GM23338 (cell line): Measurements from ENCODE around the gene SYT5. TPM values are rescaled to one million over a fixed set of nuclear protein-coding genes. Genes with fewer than 3 reads are reported as not detected.

Experiments used
- ATAC-seq: fragments of 200-7000 bp; cut with Tn5 transposase; 3 replicates; pipeline ENCODE4 v1.9.1; 2020
- DNase-seq: peaks from one replicate; pipeline ENCODE4 v3.0.0-alpha.2; 2015; ENCODE audit warnings: low spot score
- H2AFZ ChIP-seq: fragments of 200-600 bp; sonication (generic); 2 replicates; pipeline ENCODE4 v1.8.0; 2016; ENCODE audit warnings: antibody characterized with exemption, mild to moderate bottlenecking, moderate library complexity
- H3F3A ChIP-seq: fragments of 200-600 bp; sonication (generic); replicated peaks from 2 replicates; pipeline ENCODE4 v1.8.0; 2017; ENCODE audit warnings: antibody characterized with exemption, mixed run types, low read depth
- H3K27ac ChIP-seq: fragments of 200-600 bp; sonication (generic); 2 replicates; pipeline ENCODE4 v1.6.1; 2016; ENCODE audit warnings: low read depth
- H3K27me3 ChIP-seq: fragments of 200-600 bp; sonication (generic); 2 replicates; pipeline ENCODE4 v1.8.0; 2016; ENCODE audit warnings: mild to moderate bottlenecking, mixed run types, moderate library complexity; ENCODE audit not compliant: insufficient read depth
- H3K36me3 ChIP-seq: fragments of 200-600 bp; sonication (generic); 2 replicates; pipeline ENCODE4 v1.8.0; 2016; ENCODE audit warnings: mild to moderate bottlenecking; ENCODE audit not compliant: insufficient read depth
- H3K4me1 ChIP-seq: fragments of 200-600 bp; sonication (generic); 2 replicates; pipeline ENCODE4 v1.8.0; 2016; ENCODE audit warnings: mild to moderate bottlenecking, moderate library complexity; ENCODE audit not compliant: insufficient read depth
- H3K4me2 ChIP-seq: fragments of 200-600 bp; sonication (generic); 2 replicates; pipeline ENCODE4 v1.7.1; 2017; ENCODE audit warnings: mixed run types
- H3K4me3 ChIP-seq: fragments of 200-600 bp; sonication (generic); 2 replicates; pipeline ENCODE4 v1.6.1; 2016; ENCODE audit warnings: mixed run types
- H3K79me2 ChIP-seq: fragments of 200-600 bp; sonication (generic); replicated peaks from 2 replicates; pipeline ENCODE4 v1.8.0; 2017; ENCODE audit warnings: mild to moderate bottlenecking; ENCODE audit not compliant: insufficient read depth
- H3K9me2 ChIP-seq: fragments of 200-600 bp; sonication (generic); 2 replicates; pipeline ENCODE4 v1.8.0; 2017; ENCODE audit not compliant: insufficient read depth
- H4K20me1 ChIP-seq: fragments of 200-600 bp; sonication (generic); replicated peaks from 2 replicates; pipeline ENCODE4 v1.8.0; 2017; ENCODE audit warnings: mild to moderate bottlenecking; ENCODE audit not compliant: insufficient read depth
- H3K27ac Mint-ChIP-seq: 2 replicates; pipeline ENCODE4 v1.8.0; 2020; ENCODE audit warnings: inconsistent platforms, mild to moderate bottlenecking, moderate library complexity, mixed read lengths
- H3K27me3 Mint-ChIP-seq: 3 replicates; pipeline ENCODE4 v1.8.0; 2022; ENCODE audit warnings: low read depth, mild to moderate bottlenecking, moderate library complexity, mixed read lengths, inconsistent platforms; ENCODE audit not compliant: insufficient read depth, poor library complexity
- H3K36me3 Mint-ChIP-seq: 3 replicates; pipeline ENCODE4 v1.8.0; 2021; ENCODE audit warnings: low read depth, mild to moderate bottlenecking, inconsistent platforms, moderate library complexity, mixed read lengths
- H3K4me1 Mint-ChIP-seq: 3 replicates; pipeline ENCODE4 v1.8.0; 2020; ENCODE audit warnings: mild to moderate bottlenecking, inconsistent platforms, mixed read lengths
- H3K4me3 Mint-ChIP-seq: 3 replicates; pipeline ENCODE4 v1.8.0; 2021; ENCODE audit warnings: moderate library complexity, mild to moderate bottlenecking, inconsistent platforms, mixed read lengths
- H3K9me3 Mint-ChIP-seq: 3 replicates; pipeline ENCODE4 v1.8.0; 2020; ENCODE audit warnings: moderate library complexity, mild to moderate bottlenecking, inconsistent platforms, mixed read lengths
- CREB1 ChIP-seq: fragments of 250-450 bp; sonication (Bioruptor Pico); IDR thresholded peaks from 2 replicates; pipeline ENCODE4 v1.5.0; 2020; ENCODE audit warnings: low read depth, mild to moderate bottlenecking, moderate library complexity
- CTCF ChIP-seq, 2 experiments: fragments of 200-600 bp in 1 of 2; sonication (generic) in 1 of 2; conservative IDR thresholded peaks; 2 replicates each; pipeline versions ENCODE4 v1.5.1 to v1.6.1; 2016 to 2017; ENCODE audit warnings: antibody characterized with exemption in 2 of 2, low read depth in 2 of 2, mild to moderate bottlenecking in 2 of 2, moderate library complexity in 1 of 2
- ETS1 ChIP-seq: IDR thresholded peaks from 2 replicates; pipeline ENCODE4 v1.6.1; 2016; ENCODE audit warnings: antibody characterized with exemption
- EZH2 ChIP-seq: fragments of 200-600 bp; sonication (generic); IDR thresholded peaks from one replicate; pipeline ENCODE4 v1.8.0; 2017; ENCODE audit warnings: antibody characterized with exemption, mild to moderate bottlenecking, low read depth; ENCODE audit not compliant: unreplicated experiment
- EZH2phosphoT487 ChIP-seq: fragments of 200-600 bp; sonication (generic); IDR thresholded peaks from one replicate; pipeline ENCODE4 v1.8.1; 2018; ENCODE audit warnings: antibody characterized with exemption; ENCODE audit not compliant: unreplicated experiment
- JUNB ChIP-seq: IDR thresholded peaks from one replicate; pipeline ENCODE4 v1.6.1; 2016; ENCODE audit warnings: antibody characterized with exemption; ENCODE audit not compliant: unreplicated experiment
- NANOG ChIP-seq: IDR thresholded peaks from 2 replicates; pipeline ENCODE4 v1.6.1; 2016; ENCODE audit warnings: antibody characterized with exemption, borderline replicate concordance
- REST ChIP-seq: IDR thresholded peaks from one replicate; pipeline ENCODE4 v1.6.1; 2018; ENCODE audit warnings: antibody characterized with exemption; ENCODE audit not compliant: unreplicated experiment
- STAT1 ChIP-seq: IDR thresholded peaks from one replicate; pipeline ENCODE4 v1.6.1; 2016; ENCODE audit warnings: antibody characterized with exemption; ENCODE audit not compliant: unreplicated experiment
- ZNF114 ChIP-seq: fragments of 250-450 bp; sonication (Bioruptor Pico); IDR thresholded peaks from 2 replicates; pipeline ENCODE4 v1.5.0; 2020; ENCODE audit warnings: mild to moderate bottlenecking, moderate library complexity
- ZNF331 ChIP-seq: fragments of 250-450 bp; sonication (Bioruptor Pico); IDR thresholded peaks from 2 replicates; pipeline ENCODE4 v1.5.0; 2020; ENCODE audit warnings: low read depth, mild to moderate bottlenecking, moderate library complexity
- polyA plus RNA-seq: library from polyadenylated mRNA; unstranded; fragments of >200 nt; fragmentation: Nextera tagmentation; extraction: Ambion mirVana; gene quantifications from 2 replicates; pipeline ENCODE4 v1.2.1, GENCODE V29; 2016
- total RNA-seq: library from RNA; depleted of rRNA; stranded (reverse); fragments of >200 nt; shearing (Covaris generic); gene quantifications from 2 replicates; pipeline ENCODE4 v1.2.3, GENCODE V29; 2014

The SYT5 gene
- total and polyA plus RNA-seq, 2 experiments from 2014 or later: 2.1 to 4.7 TPM

- Histone ChIP-seq H3K9me2 (no peaks in the 10 kb centered on the region), H2AFZ (no peak overlapping the region), H3K79me2 (no peaks in the 10 kb centered on the region), H3K4me2 (no peak overlapping the region), H3K36me3 (no peaks in the 10 kb centered on the region; the same call in 1 of the 2 replicates), H3K4me3 (no peak overlapping the region), H3K27me3 (no peaks in the 10 kb centered on the region), H4K20me1 (no peaks in the 10 kb centered on the region; the same call in 1 of the 2 replicates), H3K4me1 (no peaks in the 10 kb centered on the region), H3F3A (no peaks in the 10 kb centered on the region), H3K27ac (no peak overlapping the region)
- no peak overlapping the region for H3K4me3 Mint-ChIP-seq
- H3K27me3 Mint-ChIP-seq: peaks cover 13% of the 10 kb centered on the region
- H3K27ac Mint-ChIP-seq: no peak overlapping the region
- DNase-seq (no peak), ATAC-seq (no peak)
- peaks cover 14% of the 10 kb centered on the region for H3K36me3 Mint-ChIP-seq
- no peaks in the 10 kb centered on the region for H3K9me3 Mint-ChIP-seq
- H3K4me1 Mint-ChIP-seq: peaks cover 4% of the 10 kb centered on the region; the same call in 2 of the 3 replicates
- TF ChIP-seq STAT1: no peak
- TF ChIP-seq ZNF114 (CRISPR knock-in tag): no peak
- TF ChIP-seq NANOG: no peak
- no peak for TF ChIP-seq CTCF (conservative IDR thresholded peaks at IDR 0.05; ENCODE audit: low read depth in 2 of 2)
These were observed 47.3 kb upstream of the SYT5 start for GRCh38 chr19:55227241-55228014.

- Histone ChIP-seq H3K9me2 (no peaks in the 10 kb centered on the region), H2AFZ (no peak overlapping the region), H3K4me2 (no peak overlapping the region), H3K4me3 (no peak overlapping the region), H3K27ac (no peak overlapping the region), H3K27me3 (no peaks in the 10 kb centered on the region), H3F3A (no peaks in the 10 kb centered on the region), H3K4me1 (no peaks in the 10 kb centered on the region), H3K36me3 (no peaks in the 10 kb centered on the region; the same call in 1 of the 2 replicates), H3K79me2 (no peaks in the 10 kb centered on the region), H4K20me1 (no peaks in the 10 kb centered on the region; the same call in 1 of the 2 replicates)
- ATAC-seq (no peak), DNase-seq (no peak)
- Mint-ChIP-seq H3K9me3 (no peaks in the 10 kb centered on the region; the same call in 2 of the 3 replicates), H3K4me1 (peaks cover 4% of the 10 kb centered on the region; the same call in 2 of the 3 replicates), H3K4me3 (no peak overlapping the region; the same call in 2 of the 3 replicates), H3K36me3 (peaks cover 9% of the 10 kb centered on the region; the same call in 1 of the 3 replicates), H3K27me3 (peaks cover 13% of the 10 kb centered on the region), H3K27ac (no peak overlapping the region)
- TF ChIP-seq JUNB: no peak
- no peak for TF ChIP-seq STAT1
- no peak for TF ChIP-seq CTCF (conservative IDR thresholded peaks at IDR 0.05; ENCODE audit: low read depth in 2 of 2)
- no peak for TF ChIP-seq CREB1 (CRISPR knock-in tag)
- TF ChIP-seq ZNF331 (CRISPR knock-in tag): no peak
- TF ChIP-seq EZH2phosphoT487: no peak
- TF ChIP-seq ZNF114 (CRISPR knock-in tag): no peak
- TF ChIP-seq ETS1: no peak
- no peak for TF ChIP-seq REST
- TF ChIP-seq EZH2: no peak
- no peak for TF ChIP-seq NANOG
These were observed 46.7 kb upstream of the SYT5 start for GRCh38 chr19:55226788-55227187.
